Brain pericyte (primary cell): ENCODE results near the gene ARR3.
"Not testable (repeated sequence)": the region's sequence is repeated elsewhere in the genome, so short reads cannot be mapped to it uniquely, and the experiment has no call there.

Experiments
- DNase-seq: peaks from one replicate; pipeline ENCODE4 v3.0.0-alpha.2; 2012; ENCODE audit warnings: low read depth, low spot score

ARR3 gene

DNA sequence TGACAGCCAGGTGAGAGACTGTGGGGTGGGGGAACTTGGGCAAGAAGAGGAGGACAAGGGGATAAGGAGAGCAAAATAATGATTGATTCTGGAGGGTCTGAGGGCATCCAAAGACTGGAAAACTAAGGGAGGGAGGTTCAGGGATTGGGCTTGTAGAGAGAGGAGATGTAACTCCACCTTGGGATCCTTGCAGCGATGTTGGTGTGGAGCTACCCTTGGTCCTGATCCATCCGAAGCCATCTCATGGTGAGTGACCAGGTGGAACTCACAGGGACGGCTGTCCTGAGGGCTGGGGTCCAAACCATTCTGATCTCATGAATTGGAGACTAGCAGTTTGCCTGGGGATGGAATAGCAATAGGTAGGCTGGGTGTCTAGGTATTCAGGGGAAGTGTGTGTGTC lies 12.4 kb downstream of the ARR3 start:
- DNase-seq: no peak

DNA sequence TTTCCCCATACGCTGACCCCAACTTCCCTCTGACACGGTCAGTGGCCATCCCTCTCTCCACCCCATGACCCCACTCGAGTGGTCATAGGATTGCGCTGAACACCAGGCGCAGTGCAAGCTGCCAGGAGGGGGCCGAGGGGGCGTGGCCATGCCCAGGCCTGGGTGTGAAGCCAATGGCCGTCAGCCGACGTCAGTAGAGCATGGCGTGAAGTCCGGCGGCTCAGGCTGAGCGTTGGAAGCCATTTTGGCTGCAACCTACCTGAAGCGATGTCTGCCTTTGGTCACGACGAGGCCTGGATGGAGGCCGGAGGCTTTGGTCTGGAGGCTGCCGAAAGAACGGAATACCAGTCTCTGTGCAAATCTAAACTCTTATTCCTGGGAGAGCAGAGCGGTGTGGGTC lies 13.8 kb downstream of the ARR3 start, which contains the start of gene RAB41:
TSS of gene RAB41 (plus strand) at position 222 of the 400 bp plus-strand sequence. CDS start at position 268, 46 bp downstream.
- DNase-seq: no peak

DNA sequence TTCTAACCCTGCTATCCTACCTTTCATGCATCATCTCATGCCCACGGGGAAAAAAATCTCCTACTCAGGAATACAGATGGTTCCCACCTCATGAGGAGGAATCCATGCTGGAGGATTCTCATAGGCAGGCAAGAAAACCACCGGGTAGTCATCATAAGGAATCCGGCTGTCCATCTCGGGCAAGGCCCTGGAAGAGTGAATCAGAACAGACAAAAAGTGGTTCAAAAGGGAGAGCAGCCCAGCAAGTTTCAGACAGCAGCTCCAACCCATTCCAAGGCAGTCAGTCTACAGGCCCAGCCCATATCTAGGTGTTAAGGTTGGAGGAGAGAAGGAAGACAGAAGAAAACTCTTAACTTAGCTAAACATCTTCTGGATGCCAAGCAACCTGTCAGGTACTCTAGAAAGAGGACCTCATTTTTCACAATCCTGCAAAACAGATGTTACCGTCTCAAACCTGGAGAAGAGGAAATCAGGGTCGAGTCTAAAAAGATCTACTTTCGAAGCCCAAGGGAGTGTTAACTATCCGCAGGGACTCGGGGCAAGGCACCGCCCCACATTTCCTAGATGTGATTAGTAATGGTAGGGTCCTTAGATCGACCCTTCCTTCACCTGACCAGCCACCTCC lies 21.1 kb downstream of the ARR3 start:
- no peak for DNase-seq

DNA sequence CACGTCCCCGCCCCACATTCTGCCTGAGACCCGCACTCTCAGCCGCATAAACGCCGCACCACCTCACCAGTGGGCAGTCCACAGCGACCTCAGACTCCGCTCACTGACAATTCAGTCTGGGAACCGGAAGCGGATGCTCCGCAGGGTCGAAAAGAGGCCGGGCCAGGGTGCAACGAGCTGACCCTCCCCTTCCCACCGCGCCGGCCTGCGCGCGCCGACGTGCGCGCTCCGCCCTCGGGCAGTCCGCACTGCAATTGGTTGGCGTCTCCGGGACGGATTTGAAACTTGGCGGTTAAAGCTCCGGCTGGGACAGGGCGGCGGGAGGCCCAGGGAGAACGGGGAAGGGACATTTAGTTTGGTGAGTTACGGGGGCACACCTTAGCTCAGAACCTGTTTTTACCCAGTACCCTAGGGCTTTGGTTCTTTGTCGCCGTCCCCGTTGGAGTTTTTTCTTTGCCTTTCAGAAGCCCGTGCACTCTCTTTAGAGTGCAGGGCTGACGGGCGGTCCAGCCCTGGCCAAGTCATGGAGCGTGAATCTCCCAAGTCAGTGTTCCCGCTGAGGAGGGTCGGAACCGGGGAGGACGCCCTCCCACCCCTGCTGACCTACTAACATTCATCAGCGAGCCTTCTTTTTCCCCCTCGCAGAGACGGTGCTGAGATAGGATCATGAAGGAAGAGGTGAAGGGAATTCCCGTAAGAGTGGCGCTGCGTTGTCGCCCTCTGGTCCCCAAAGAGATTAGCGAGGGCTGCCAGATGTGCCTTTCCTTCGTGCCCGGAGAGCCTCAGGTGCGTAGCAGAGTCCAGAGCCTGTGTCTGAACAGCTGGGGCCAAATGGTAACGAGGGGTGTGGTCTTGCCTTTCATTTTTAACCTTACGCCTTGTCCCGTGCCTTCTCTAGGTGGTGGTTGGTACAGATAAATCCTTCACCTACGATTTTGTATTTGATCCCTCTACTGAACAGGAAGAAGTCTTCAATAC lies 21.9 kb downstream of the ARR3 start, which contains the start of the genes KIF4A and PDZD11:
TSS of gene KIF4A (plus strand) at position 312 of the 978 bp plus-strand sequence. CDS start at position 667, 355 bp downstream.
TSS of gene PDZD11 (minus strand) at position 135 of the 978 bp plus-strand sequence. CDS start 586 bp downstream, outside the sequence.
- DNase-seq: peak; percentile 46

GRCh38 chrX:70292788-70293187 lies 24.7 kb downstream of the ARR3 start:
- DNase-seq: no peak

DNA sequence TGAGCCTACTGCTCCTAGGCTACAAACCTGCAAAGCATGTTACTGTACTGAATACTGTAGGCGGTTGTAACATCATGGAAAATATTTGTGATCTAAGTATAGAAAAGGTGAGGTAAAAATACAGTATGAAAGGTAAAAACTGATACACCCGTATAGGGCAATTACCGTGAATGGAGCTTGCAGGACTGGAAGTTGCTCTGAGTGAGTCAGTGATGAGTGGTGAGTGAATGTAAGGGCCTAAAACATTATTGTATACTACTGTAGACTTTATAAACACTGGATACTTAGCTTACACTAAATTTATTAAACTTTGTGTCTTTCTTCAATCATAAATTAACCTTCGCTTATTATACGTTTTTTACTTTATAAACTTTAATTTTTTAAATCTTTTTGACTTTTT lies 25.5 kb downstream of the ARR3 start:
- no peak for DNase-seq

DNA sequence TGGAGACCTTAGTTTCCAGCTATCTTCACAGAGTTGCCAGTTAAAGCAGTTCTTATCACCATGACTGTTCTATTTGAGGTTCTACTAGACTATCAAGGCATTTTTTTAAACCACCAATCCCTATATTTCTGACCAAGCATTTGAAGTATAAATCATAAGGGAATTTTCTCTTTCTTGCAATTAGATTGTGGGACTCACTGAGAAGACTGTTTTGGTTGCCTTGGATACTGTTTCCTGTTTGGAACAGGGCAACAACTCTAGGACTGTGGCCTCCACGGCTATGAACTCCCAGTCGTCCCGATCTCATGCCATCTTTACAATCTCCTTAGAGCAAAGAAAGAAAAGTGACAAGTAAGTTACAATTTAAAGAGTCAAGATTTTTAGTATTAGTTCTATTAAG lies 33.6 kb downstream of the ARR3 start:
- DNase-seq: no peak

DNA sequence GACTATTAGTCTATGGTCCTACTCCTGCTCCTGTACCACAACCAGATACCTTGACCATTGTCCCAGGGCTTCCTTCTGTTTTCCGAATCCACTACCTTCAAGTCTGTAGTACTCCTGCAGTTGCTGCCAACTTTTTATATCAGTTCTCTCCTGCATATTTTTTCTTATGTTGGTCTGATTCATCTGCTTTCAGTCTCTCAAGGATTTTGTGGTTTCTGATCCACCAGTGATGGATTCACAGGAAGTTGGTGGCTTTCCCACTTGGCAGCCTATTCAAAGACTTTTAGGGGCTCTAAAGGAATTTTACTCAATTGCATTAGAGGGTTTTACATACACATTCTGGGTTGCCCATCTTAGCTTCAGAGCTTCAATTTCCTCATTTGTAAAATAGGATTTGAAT lies 45.4 kb downstream of the ARR3 start:
- DNase-seq: no peak

DNA sequence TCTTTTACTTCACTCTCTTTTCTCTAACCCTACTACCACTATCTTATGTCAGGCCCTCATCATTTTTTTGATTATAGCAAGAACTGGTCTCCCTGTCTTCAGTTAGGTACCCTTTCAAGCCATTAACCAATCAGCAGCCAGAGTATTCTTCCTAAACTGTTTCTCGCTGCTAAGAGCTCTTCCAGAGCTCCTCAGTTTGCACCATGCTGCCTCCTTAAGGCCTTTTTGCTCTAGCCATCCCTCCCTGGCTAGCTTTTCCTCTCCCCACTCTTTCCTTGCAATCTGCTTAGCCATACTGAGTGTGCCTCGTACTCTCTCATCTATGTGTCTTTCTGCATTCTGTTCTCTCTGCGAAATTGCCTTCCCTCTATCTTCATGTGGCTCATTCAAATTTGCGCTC lies 54.6 kb downstream of the ARR3 start:
- DNase-seq: no peak

DNA sequence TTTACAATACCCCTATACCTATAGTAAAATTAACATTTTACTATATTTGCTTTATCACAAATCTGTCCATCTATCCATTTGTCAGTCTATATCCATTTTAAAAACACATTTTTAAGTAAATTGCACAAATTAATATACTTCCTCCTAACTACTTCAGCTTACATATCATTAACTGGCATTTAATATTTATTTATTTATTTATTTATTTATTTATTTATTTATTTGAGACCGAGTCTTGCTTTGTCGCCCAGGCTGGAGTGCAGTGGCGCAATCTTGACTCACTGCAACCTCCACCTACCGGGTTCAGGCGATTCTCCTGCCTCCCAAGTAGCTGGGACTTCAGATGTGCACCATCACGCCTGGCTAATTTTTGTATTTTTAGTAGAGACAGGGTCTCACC lies 55.5 kb downstream of the ARR3 start:
- not testable (repeated sequence) for DNase-seq

- no peak for DNase-seq
These were observed 56.2 kb downstream of the ARR3 start for GRCh38 chrX:70324326-70324725.

DNA sequence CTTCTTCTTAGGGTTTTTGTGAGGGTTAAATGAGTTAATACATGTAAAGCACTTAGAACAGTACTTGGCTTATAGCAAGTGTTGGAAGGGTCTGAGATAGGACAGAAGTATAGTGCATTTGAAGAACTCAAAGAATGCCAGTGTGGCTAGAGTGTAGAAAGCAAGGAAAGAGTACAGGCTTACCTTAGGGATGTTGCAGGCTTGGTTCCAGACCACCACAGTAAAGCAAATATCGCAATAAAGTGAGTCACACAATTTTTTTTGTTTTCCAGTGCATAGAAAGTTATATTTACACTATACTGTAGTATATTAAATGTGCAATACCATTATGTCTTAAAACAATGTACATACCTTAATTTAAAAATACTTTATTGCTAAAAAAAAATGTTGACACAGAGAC lies 63.0 kb downstream of the ARR3 start:
- DNase-seq: no peak
